NCI-H2107 treated with DMSO at 0.1 percent for 48 hours (cell line): ENCODE data around the gene HVCN1.
"Not testable (repeated sequence)": the region's sequence is repeated elsewhere in the genome, so short reads cannot be mapped to it uniquely, and the experiment has no call there.

ENCODE experiments used
- DNase-seq: peaks from one replicate; lab custom pipeline; 2025; ENCODE audit not compliant: unreplicated experiment; lab: John Stamatoyannopoulos, UW

Gene HVCN1, protein sequence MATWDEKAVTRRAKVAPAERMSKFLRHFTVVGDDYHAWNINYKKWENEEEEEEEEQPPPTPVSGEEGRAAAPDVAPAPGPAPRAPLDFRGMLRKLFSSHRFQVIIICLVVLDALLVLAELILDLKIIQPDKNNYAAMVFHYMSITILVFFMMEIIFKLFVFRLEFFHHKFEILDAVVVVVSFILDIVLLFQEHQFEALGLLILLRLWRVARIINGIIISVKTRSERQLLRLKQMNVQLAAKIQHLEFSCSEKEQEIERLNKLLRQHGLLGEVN

GRCh38 chr12:110688446-110689280, at the start of gene HVCN1:
TSS of gene HVCN1 (minus strand) at chr12:110689115. CDS start at chr12:110683245, 5,870 bp downstream.
- no peak for DNase-seq

- DNase-seq: no peak
These were observed 48.6 kb upstream of the HVCN1 start for GRCh38 chr12:110737532-110737931.

DNA sequence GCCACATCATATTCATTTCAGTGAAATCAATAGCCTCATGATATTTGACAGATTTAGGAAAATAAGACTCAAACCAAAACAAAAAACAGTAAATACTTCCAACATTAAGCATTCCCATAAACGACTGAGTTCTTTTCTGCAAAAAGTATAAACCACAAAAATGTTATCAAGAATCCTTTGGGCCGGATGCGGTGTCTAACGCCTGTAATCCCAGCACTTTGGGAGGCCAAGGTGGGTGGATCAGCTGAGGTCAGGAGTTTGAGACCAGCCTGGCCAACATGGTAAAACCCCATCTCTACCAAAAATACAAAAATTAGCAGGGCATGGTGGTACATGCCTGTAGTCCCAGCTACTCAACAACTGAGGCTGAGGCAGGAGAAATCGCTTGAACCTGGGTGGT, 48.1 kb upstream of the HVCN1 start:
- DNase-seq: not testable (repeated sequence)

DNA sequence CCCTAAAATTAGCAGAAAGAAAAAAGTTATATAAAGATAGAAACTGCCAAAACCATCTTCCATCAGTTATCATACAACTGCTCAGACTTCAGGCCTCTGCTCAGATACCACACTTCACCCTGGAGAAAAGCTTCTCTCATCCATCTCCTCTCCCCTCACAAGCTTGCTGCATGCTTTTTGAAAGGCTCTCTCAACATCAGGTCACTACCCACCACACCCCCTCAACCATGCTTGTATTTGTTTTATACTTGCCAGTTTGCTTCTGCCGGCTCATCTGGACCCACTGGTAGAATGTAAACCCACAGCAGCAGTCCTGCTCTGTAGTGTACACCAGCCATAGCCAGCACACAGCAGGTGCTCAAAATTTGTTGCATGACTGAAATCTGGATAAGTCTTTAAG, 45.0 kb upstream of the HVCN1 start:
- no peak for DNase-seq

- DNase-seq: no peak
These were observed 44.3 kb upstream of the HVCN1 start for GRCh38 chr12:110733089-110733715.

GRCh38 chr12:110732572-110732971, 43.7 kb upstream of the HVCN1 start:
- DNase-seq: no peak

GRCh38 chr12:110731479-110731878, 42.6 kb upstream of the HVCN1 start:
- DNase-seq: no peak

DNA sequence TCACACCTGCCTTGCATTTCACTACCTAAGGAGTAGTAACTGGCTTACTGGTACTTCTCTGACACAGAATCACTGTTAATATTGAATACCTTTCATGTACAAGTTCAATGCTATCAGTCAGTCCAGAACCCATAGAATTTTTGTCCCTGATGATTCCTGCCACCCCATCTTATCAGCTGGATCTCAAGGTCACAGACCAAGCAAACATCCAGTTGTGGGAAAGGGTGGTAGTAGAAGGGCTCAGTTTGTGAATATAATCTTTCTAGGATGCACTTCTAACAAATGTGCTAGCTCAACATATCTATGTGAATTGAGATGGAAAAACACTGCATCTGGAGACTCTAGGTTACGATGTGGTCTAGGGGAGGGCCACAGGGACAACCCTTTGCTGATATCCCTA, 39.7 kb upstream of the HVCN1 start:
- DNase-seq: no peak

DNA sequence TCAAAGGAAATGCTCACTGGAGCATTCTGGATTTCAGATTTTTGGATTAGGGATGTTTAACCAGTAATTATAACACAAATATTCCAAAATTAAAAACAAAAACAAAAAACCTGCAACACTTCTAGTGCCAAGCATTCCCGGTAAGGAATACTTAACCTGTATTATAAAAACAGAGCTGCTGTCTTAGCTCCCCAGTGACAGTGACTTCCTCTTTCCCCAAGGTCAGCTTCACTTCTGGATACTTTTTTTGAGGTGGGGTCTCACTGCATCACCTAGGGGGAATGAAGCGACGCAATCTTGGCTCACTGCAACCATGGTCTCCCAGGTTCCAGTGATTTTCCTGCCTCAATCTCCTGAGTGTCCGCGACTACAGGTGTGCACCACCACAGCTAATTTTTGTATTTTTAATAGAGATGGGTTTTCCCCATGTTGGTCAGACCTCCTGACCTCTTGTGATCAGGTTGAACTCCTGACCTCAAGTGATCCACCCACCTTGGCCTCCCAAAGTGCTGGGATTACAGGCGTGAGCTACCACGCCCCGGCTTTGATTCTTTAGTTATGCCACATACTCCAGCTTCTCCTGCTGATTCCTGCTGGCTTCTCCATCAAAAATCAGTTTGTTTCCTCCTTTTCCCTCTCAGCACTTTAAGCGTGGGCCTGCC, 37.9 kb upstream of the HVCN1 start:
- DNase-seq: no peak

- DNase-seq: no peak
These were observed 37.1 kb upstream of the HVCN1 start for GRCh38 chr12:110726028-110726427.

DNA sequence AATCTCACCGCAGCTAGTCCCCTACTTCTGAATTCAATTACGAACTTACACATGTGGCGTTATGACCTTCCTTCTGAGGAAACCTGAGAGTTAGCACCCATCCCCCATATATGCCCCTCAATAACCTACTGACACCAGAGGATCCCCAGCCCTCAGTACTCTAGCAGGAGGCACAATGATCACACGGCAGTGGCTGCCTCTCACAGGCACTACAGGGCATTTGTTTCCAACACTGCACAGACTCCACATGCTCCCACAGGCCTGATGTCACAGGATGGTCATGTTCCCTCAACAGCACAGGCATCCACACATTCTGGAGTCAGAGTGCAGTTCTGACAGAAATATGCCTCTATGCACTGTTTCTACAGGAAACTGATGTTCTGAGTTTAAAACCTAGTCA, 36.4 kb upstream of the HVCN1 start:
- no peak for DNase-seq

- DNase-seq: peak; percentile 13
These were observed 34.0 kb upstream of the HVCN1 start for GRCh38 chr12:110722892-110723291.

DNA sequence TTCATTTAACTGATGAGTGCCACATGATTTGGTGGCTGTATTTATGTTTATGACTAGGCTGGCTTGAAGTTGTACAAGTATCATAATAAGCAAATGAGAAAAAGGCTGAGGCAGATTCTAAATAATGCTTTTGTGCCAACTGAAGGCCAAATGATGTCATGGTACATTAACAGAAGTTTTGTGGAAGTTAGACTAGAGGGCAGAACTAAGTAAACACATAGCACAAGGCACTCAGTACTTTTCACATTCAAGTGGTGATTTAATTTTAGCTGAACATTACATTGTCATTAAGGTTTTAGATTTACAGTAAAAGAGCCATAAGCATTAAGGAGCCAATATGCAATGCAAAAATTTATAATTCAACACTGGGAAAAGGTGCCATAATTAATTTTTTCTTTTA, 32.7 kb upstream of the HVCN1 start:
- peak; percentile 33 for DNase-seq

- DNase-seq: no peak
These were observed 31.6 kb upstream of the HVCN1 start for GRCh38 chr12:110720516-110720915.

GRCh38 chr12:110718222-110718908, 29.4 kb upstream of the HVCN1 start:
- DNase-seq: peak; percentile 17

- no peak for DNase-seq
These were observed 28.1 kb upstream of the HVCN1 start for GRCh38 chr12:110717037-110717436.

DNA sequence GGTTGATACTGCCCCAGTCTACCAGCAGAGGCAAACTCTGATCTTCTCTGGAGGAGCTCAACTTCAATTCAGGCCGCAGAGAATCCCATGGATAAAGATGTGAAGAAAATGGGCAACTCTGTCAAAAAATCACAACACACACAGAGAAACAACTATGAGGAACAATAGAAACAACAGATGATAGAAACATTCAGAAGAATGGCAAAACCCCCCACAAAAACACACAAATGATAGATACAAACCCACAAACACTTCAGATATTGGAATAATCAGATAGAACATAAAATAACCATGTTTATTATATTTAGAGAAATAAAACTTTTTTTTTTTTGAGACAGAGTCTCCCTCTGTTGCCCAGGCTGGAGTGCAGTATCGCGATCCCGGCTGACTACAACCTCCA, 20.0 kb upstream of the HVCN1 start:
- no peak for DNase-seq

GRCh38 chr12:110705309-110705708, 16.4 kb upstream of the HVCN1 start:
- DNase-seq: no peak

- peak; percentile 32 for DNase-seq
These were observed 15.8 kb upstream of the HVCN1 start for GRCh38 chr12:110704750-110705149.

- no peak for DNase-seq
These were observed 15.3 kb upstream of the HVCN1 start for GRCh38 chr12:110704231-110704630.

DNA sequence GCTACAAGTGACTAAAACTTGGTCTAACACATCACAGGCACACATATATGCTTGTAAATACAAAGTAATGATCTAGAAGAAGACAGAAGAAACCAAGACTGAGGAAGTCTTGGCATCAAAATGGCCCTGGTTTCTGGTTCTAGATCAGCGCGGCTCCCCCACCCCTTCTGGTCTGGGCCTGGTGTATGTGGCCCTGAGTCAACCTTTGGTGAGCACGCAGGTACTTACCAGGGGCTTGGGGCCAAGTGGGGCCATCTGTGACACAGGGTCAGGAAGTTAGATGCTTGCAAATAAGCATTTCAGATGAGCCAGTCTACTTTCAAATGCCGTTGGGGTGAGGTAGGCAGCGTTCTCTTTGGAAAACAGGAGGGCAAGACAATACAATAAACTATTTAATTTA, 13.2 kb upstream of the HVCN1 start:
- no peak for DNase-seq
